HUES6 (cell line): ENCODE results near the gene PSD4.

Experiments used
- H3K27ac ChIP-seq: 2 replicates; pipeline ENCODE4 v1.7.0; 2013; ENCODE audit warnings: low read depth, mild to moderate bottlenecking, low read length, inconsistent platforms
- H3K27me3 ChIP-seq: 2 replicates; pipeline ENCODE4 v1.6.1; 2013; ENCODE audit warnings: low read length; ENCODE audit not compliant: control insufficient read depth, insufficient read depth
- H3K36me3 ChIP-seq: 2 replicates; pipeline ENCODE4 v1.6.1; 2013; ENCODE audit warnings: low read length; ENCODE audit not compliant: control insufficient read depth, insufficient read depth
- H3K4me1 ChIP-seq: 2 replicates; pipeline ENCODE4 v1.6.1; 2013; ENCODE audit warnings: low read length; ENCODE audit not compliant: control insufficient read depth, insufficient read depth
- H3K4me3 ChIP-seq: 2 replicates; pipeline ENCODE4 v1.5.1; 2013; ENCODE audit warnings: low read depth, low read length
- H3K9ac ChIP-seq: one replicate; pipeline ENCODE4 v1.6.1; 2013; ENCODE audit warnings: mild to moderate bottlenecking, low read length
- H3K9me3 ChIP-seq: 2 replicates; pipeline ENCODE4 v1.6.1; 2013; ENCODE audit warnings: low read depth, low read length; ENCODE audit not compliant: control insufficient read depth, insufficient read depth

PSD4 gene

GRCh38 chr2:113160962-113161361, 12.8 kb upstream of the PSD4 start:
- Histone ChIP-seq H3K9me3 (no peaks in the 10 kb centered on the region), H3K9ac (no peak overlapping the region), H3K36me3 (no peaks in the 10 kb centered on the region), H3K4me1 (peaks cover 25% of the 10 kb centered on the region), H3K4me3 (no peak overlapping the region), H3K27ac (no peak overlapping the region), H3K27me3 (peaks cover 29% of the 10 kb centered on the region)

GRCh38 chr2:113162173-113162572, 11.6 kb upstream of the PSD4 start:
- no peaks in the 10 kb centered on the region for H3K36me3 ChIP-seq
- H3K27me3 ChIP-seq = peaks cover 22% of the 10 kb centered on the region
- H3K27ac ChIP-seq = no peak overlapping the region
- peaks cover 18% of the 10 kb centered on the region for H3K4me1 ChIP-seq
- no peaks in the 10 kb centered on the region for H3K9me3 ChIP-seq
- H3K4me3 ChIP-seq = no peak overlapping the region
- no peak overlapping the region for H3K9ac ChIP-seq

GRCh38 chr2:113162869-113163268, 10.9 kb upstream of the PSD4 start:
- Histone ChIP-seq H3K9ac (no peak overlapping the region), H3K4me3 (no peak overlapping the region), H3K36me3 (no peaks in the 10 kb centered on the region), H3K27ac (no peak overlapping the region), H3K9me3 (no peaks in the 10 kb centered on the region), H3K27me3 (peaks cover 17% of the 10 kb centered on the region), H3K4me1 (peaks cover 17% of the 10 kb centered on the region)

GRCh38 chr2:113164215-113164929, 9.4 kb upstream of the PSD4 start:
- Histone ChIP-seq H3K4me1 (peaks cover 11% of the 10 kb centered on the region), H3K36me3 (no peaks in the 10 kb centered on the region), H3K9me3 (no peaks in the 10 kb centered on the region), H3K4me3 (no peak overlapping the region), H3K27me3 (peaks cover 2% of the 10 kb centered on the region; the same call in 1 of the 2 replicates), H3K9ac (no peak overlapping the region), H3K27ac (no peak overlapping the region)

- peaks cover 11% of the 10 kb centered on the region for H3K4me1 ChIP-seq
- H3K36me3 ChIP-seq = no peaks in the 10 kb centered on the region
- no peak overlapping the region for H3K9ac ChIP-seq
- no peaks in the 10 kb centered on the region for H3K27me3 ChIP-seq
- H3K9me3 ChIP-seq = no peaks in the 10 kb centered on the region
- no peak overlapping the region for H3K27ac ChIP-seq
- no peak overlapping the region for H3K4me3 ChIP-seq
Measured at GRCh38 chr2:113164930-113165585, 8.7 kb upstream of the PSD4 start.

GRCh38 chr2:113166187-113166645, 7.6 kb upstream of the PSD4 start:
- peaks cover 11% of the 10 kb centered on the region for H3K4me1 ChIP-seq
- H3K27ac ChIP-seq = no peak overlapping the region
- H3K4me3 ChIP-seq = no peak overlapping the region
- no peak overlapping the region for H3K9ac ChIP-seq
- no peaks in the 10 kb centered on the region for H3K27me3 ChIP-seq
- no peaks in the 10 kb centered on the region for H3K36me3 ChIP-seq
- no peaks in the 10 kb centered on the region for H3K9me3 ChIP-seq

GRCh38 chr2:113167115-113167932, 6.4 kb upstream of the PSD4 start:
- Histone ChIP-seq H3K4me3 (no peak overlapping the region), H3K27me3 (no peaks in the 10 kb centered on the region), H3K27ac (no peak overlapping the region), H3K36me3 (no peaks in the 10 kb centered on the region), H3K9ac (no peak overlapping the region), H3K4me1 (peaks cover 11% of the 10 kb centered on the region), H3K9me3 (no peaks in the 10 kb centered on the region)

- Histone ChIP-seq H3K27me3 (no peaks in the 10 kb centered on the region), H3K9ac (no peak overlapping the region), H3K36me3 (no peaks in the 10 kb centered on the region), H3K4me1 (peaks cover 11% of the 10 kb centered on the region), H3K27ac (no peak overlapping the region), H3K9me3 (no peaks in the 10 kb centered on the region), H3K4me3 (no peak overlapping the region)
Measured at GRCh38 chr2:113167962-113168340, 5.8 kb upstream of the PSD4 start.

GRCh38 chr2:113169002-113169530, 4.7 kb upstream of the PSD4 start:
- Histone ChIP-seq H3K9ac (no peak overlapping the region), H3K36me3 (no peaks in the 10 kb centered on the region), H3K27me3 (no peaks in the 10 kb centered on the region)

GRCh38 chr2:113169586-113169985, 4.2 kb upstream of the PSD4 start:
- Histone ChIP-seq H3K4me1 (peaks cover 24% of the 10 kb centered on the region), H3K9me3 (no peaks in the 10 kb centered on the region), H3K4me3 (no peak overlapping the region), H3K27ac (no peak overlapping the region), H3K36me3 (no peaks in the 10 kb centered on the region), H3K27me3 (no peaks in the 10 kb centered on the region), H3K9ac (no peak overlapping the region)

More at GRCh38 chr2:113169002-113169530, 4.7 kb upstream of the PSD4 start:
- H3K9me3 ChIP-seq = no peaks in the 10 kb centered on the region
- peaks cover 19% of the 10 kb centered on the region for H3K4me1 ChIP-seq
- no peak overlapping the region for H3K4me3 ChIP-seq
- H3K27ac ChIP-seq = no peak overlapping the region
